ENCODE results near the gene LENG9. TPM values are rescaled to one million over a fixed set of nuclear protein-coding genes. Genes with fewer than 3 reads are reported as not detected.

The LENG9 gene
- polyA plus RNA-seq, 2 of the 4 experiments (the other 2 are of a cell fraction), result 1.9 to 4.1 TPM

GRCh38 chr19:54485851-54486250 lies 22.3 kb upstream of the LENG9 start:
- FAIRE-seq (no peak), DNase-seq (ENCODE audit: low read depth in 1 of 2, low spot score in 1 of 2) (no peak), ATAC-seq (no peak)
- ChIA-PET POLR2A (interaction anchor here (0.7 kb wide), 1 partner anchor 70 kb away, joined by 15 read pairs; no protein-coding TSS in a partner anchor), CTCF (interaction anchor here (0.6 to 1.3 kb wide), 3 partner anchors 164 to 236 kb away, joined by 3 to 4 read pairs (median 3); no protein-coding TSS in a partner anchor)
- H3K4me1 ChIP-seq, result no peaks in the 10 kb centered on the region
- no peaks in the 10 kb centered on the region for H3K9me3 ChIP-seq
- TF ChIP-seq CEBPB (IDR thresholded peaks at IDR 0.05), result no peak
- TF ChIP-seq REST (IDR thresholded peaks at IDR 0.05), result no peak
- TF ChIP-seq FOXS1 (CRISPR knock-in tag; IDR thresholded peaks at IDR 0.05), result no peak
- no peak for TF ChIP-seq JUN (IDR thresholded peaks at IDR 0.05)
- no peak for TF ChIP-seq GATA3 (IDR thresholded peaks at IDR 0.05; ENCODE audit: borderline replicate concordance)
- no peak for TF ChIP-seq PHF8 (IDR thresholded peaks at IDR 0.05; ENCODE audit: borderline replicate concordance, low read depth)
- no peak for TF ChIP-seq CHD2 (IDR thresholded peaks at IDR 0.05; ENCODE audit: low read length, partially characterized antibody)
- TF ChIP-seq RCOR1 (IDR thresholded peaks at IDR 0.05; ENCODE audit: low read depth, low read length), result no peak
- no peak overlapping the region for H3K27ac ChIP-seq
- H3K4me3 ChIP-seq, result no peak overlapping the region
- WGBS (ENCODE audit: missing lambda C conversion rate), result 68% methylated on average over 5 of the region's 5 CpGs
- no peak overlapping the region for H3K4me2 ChIP-seq

GRCh38 chr19:54484451-54484850 lies 20.9 kb upstream of the LENG9 start:
- 34% methylated on average over 10 of the region's 10 CpGs for WGBS (ENCODE audit: missing lambda C conversion rate)
- DNase-seq (ENCODE audit: low read depth in 1 of 2, low spot score in 1 of 2) (no peak), FAIRE-seq (no peak), ATAC-seq (0 out of 6 replicates have a peak, but pooled peaks of 1 of the 2 experiments have one; percentile 25)
- Histone ChIP-seq H3K27ac (no peak overlapping the region), H3K4me2 (no peak overlapping the region), H3K4me1 (no peaks in the 10 kb centered on the region), H3K9me3 (no peaks in the 10 kb centered on the region), H3K4me3 (no peak overlapping the region)
- CTCF ChIA-PET, result interaction anchor here (0.7 kb wide), 1 partner anchor 203 kb away, joined by 4 read pairs; no protein-coding TSS in a partner anchor
- TF ChIP-seq KDM5A (IDR thresholded peaks at IDR 0.05), result no peak
- no peak for TF ChIP-seq CBX2 (IDR thresholded peaks at IDR 0.05; ENCODE audit: borderline replicate concordance, low read depth)
- no peak for TF ChIP-seq CBX8 (IDR thresholded peaks at IDR 0.05)
- TF ChIP-seq RFX5 (IDR thresholded peaks at IDR 0.05), result no peak
- TF ChIP-seq RCOR1 (IDR thresholded peaks at IDR 0.05; ENCODE audit: low read depth, low read length), result no peak
- TF ChIP-seq EHMT2 (IDR thresholded peaks at IDR 0.05; ENCODE audit: low read depth), result no peak
- no peak for TF ChIP-seq MYC (IDR thresholded peaks at IDR 0.05; ENCODE audit: borderline replicate concordance, low read length)
- TF ChIP-seq ZNF302 (CRISPR knock-in tag; IDR thresholded peaks at IDR 0.05), result no peak
- TF ChIP-seq PHF8 (IDR thresholded peaks at IDR 0.05; ENCODE audit: borderline replicate concordance, low read depth), result no peak
- TF ChIP-seq HDAC2 (IDR thresholded peaks at IDR 0.05), result no peak
- no peak for TF ChIP-seq SMC3 (IDR thresholded peaks at IDR 0.05)
- no peak for TF ChIP-seq MAFK (IDR thresholded peaks at IDR 0.05; ENCODE audit: partially characterized antibody)
- TF ChIP-seq JUNB (IDR thresholded peaks at IDR 0.05), result no peak
- TF ChIP-seq ZFP36 (IDR thresholded peaks at IDR 0.05; ENCODE audit: borderline replicate concordance, partially characterized antibody), result no peak
- no peak for TF ChIP-seq SREBF2 (IDR thresholded peaks at IDR 0.05)
- TF ChIP-seq REST (IDR thresholded peaks at IDR 0.05), result no peak
- no peak for TF ChIP-seq ZSCAN20 (CRISPR knock-in tag; IDR thresholded peaks at IDR 0.05)
- TF ChIP-seq CHD2 (IDR thresholded peaks at IDR 0.05; ENCODE audit: low read length, partially characterized antibody), result no peak
- TF ChIP-seq ZC3H11A (IDR thresholded peaks at IDR 0.05), result no peak
- POLR2A ChIA-PET, result no interaction called here
